Body of pancreas (tissue), 4 donors: ENCODE data around the gene ATP13A2.

Experiments used
- POLR2A ChIP-seq, 3 donors: fragments of 450-650 bp; IDR thresholded peaks; one replicate each; pipeline ENCODE4 v1.6.1; 2016; ENCODE audit warnings: antibody characterized with exemption in 3 of 3, mild to moderate bottlenecking in 2 of 3
- TF ChIP-seq, protein P1 (sequence below), 7 experiments: fragments of 450-650 bp in 4 of 7; fragments of 200-600 bp in 3 of 7; sonication (generic) in 3 of 7; IDR thresholded peaks; one replicate each; pipeline ENCODE4 v1.5.1; 2016 to 2019; ENCODE audit warnings: antibody characterized with exemption in 7 of 7

- TF ChIP-seq, protein P1, sequence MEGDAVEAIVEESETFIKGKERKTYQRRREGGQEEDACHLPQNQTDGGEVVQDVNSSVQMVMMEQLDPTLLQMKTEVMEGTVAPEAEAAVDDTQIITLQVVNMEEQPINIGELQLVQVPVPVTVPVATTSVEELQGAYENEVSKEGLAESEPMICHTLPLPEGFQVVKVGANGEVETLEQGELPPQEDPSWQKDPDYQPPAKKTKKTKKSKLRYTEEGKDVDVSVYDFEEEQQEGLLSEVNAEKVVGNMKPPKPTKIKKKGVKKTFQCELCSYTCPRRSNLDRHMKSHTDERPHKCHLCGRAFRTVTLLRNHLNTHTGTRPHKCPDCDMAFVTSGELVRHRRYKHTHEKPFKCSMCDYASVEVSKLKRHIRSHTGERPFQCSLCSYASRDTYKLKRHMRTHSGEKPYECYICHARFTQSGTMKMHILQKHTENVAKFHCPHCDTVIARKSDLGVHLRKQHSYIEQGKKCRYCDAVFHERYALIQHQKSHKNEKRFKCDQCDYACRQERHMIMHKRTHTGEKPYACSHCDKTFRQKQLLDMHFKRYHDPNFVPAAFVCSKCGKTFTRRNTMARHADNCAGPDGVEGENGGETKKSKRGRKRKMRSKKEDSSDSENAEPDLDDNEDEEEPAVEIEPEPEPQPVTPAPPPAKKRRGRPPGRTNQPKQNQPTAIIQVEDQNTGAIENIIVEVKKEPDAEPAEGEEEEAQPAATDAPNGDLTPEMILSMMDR (IDR thresholded peaks at IDR 0.05) = no peak
- no peak for TF ChIP-seq POLR2A (IDR thresholded peaks at IDR 0.05)
These were observed 31.1 kb downstream of the ATP13A2 start, which contains the start of gene MFAP2 for GRCh38 chr1:16980473-16981268.
